GM23338 (cell line): Measurements from ENCODE around the gene CACNA1A.

Experiments
- CTCF ChIP-seq, 2 experiments: fragments of 200-600 bp in 1 of 2; sonication (generic) in 1 of 2; conservative IDR thresholded peaks; 2 replicates each; pipeline versions ENCODE4 v1.5.1 to v1.6.1; 2016 to 2017; ENCODE audit warnings: antibody characterized with exemption in 2 of 2, low read depth in 2 of 2, mild to moderate bottlenecking in 2 of 2, moderate library complexity in 1 of 2
- EZH2 ChIP-seq: fragments of 200-600 bp; sonication (generic); IDR thresholded peaks from one replicate; pipeline ENCODE4 v1.8.0; 2017; ENCODE audit warnings: antibody characterized with exemption, mild to moderate bottlenecking, low read depth; ENCODE audit not compliant: unreplicated experiment
- JUNB ChIP-seq: IDR thresholded peaks from one replicate; pipeline ENCODE4 v1.6.1; 2016; ENCODE audit warnings: antibody characterized with exemption; ENCODE audit not compliant: unreplicated experiment
- POLR2AphosphoS5 ChIP-seq: IDR thresholded peaks from 2 replicates; pipeline ENCODE4 v1.6.1; 2016; ENCODE audit warnings: antibody characterized with exemption, low read depth
- REST ChIP-seq: IDR thresholded peaks from one replicate; pipeline ENCODE4 v1.6.1; 2018; ENCODE audit warnings: antibody characterized with exemption; ENCODE audit not compliant: unreplicated experiment
- ZNF114 ChIP-seq: fragments of 250-450 bp; sonication (Bioruptor Pico); IDR thresholded peaks from 2 replicates; pipeline ENCODE4 v1.5.0; 2020; ENCODE audit warnings: mild to moderate bottlenecking, moderate library complexity

GRCh38 chr19:13207846-13208671 lies 298.2 kb downstream of the CACNA1A start:
- TF ChIP-seq EZH2: no peak
- TF ChIP-seq POLR2AphosphoS5: no peak
- no peak for TF ChIP-seq CTCF (conservative IDR thresholded peaks at IDR 0.05; ENCODE audit: low read depth in 2 of 2)
- no peak for TF ChIP-seq ZNF114 (CRISPR knock-in tag)
- no peak for TF ChIP-seq JUNB
- TF ChIP-seq REST: no peak
